Tongue (tissue), 2 donors: Measurements from ENCODE around the gene PRKCB. TPM values are rescaled to one million over a fixed set of nuclear protein-coding genes. Genes with fewer than 3 reads are reported as not detected.

ENCODE experiments used
- DNase-seq: peaks from one replicate; pipeline ENCODE4 v3.0.0-alpha.2; 2015
- total RNA-seq: library from RNA; depleted of rRNA; stranded (reverse); fragments of >200 nt; gene quantifications from one replicate; pipeline ENCODE4 v1.2.3, GENCODE V29; 2014

Gene PRKCB
- total RNA-seq, 1 donor from 2014 or later, result 6.7 TPM

GRCh38 chr16:23866621-23867020 is 30.8 kb downstream of the PRKCB start:
- DNase-seq, result no peak

- DNase-seq, result no peak
These were observed 31.8 kb downstream of the PRKCB start for GRCh38 chr16:23867566-23867965.

- no peak for DNase-seq
These were observed 32.4 kb downstream of the PRKCB start for GRCh38 chr16:23868136-23868535.

GRCh38 chr16:23869052-23869451 is 33.3 kb downstream of the PRKCB start:
- DNase-seq, result no peak

GRCh38 chr16:23871924-23872323 is 36.1 kb downstream of the PRKCB start:
- DNase-seq, result no peak

GRCh38 chr16:23874613-23875294 is 39.0 kb downstream of the PRKCB start:
- no peak for DNase-seq

GRCh38 chr16:23876256-23876896 is 40.6 kb downstream of the PRKCB start:
- no peak for DNase-seq

- no peak for DNase-seq
These were observed 41.6 kb downstream of the PRKCB start for GRCh38 chr16:23877107-23878070.

- DNase-seq, result no peak
These were observed 44.1 kb downstream of the PRKCB start for GRCh38 chr16:23879735-23880373.

- no peak for DNase-seq
These were observed 53.4 kb downstream of the PRKCB start for GRCh38 chr16:23889189-23889588.

GRCh38 chr16:23893986-23894385 is 58.2 kb downstream of the PRKCB start:
- DNase-seq, result no peak

- DNase-seq, result no peak
These were observed 59.3 kb downstream of the PRKCB start for GRCh38 chr16:23895052-23895451.

- no peak for DNase-seq
These were observed 61.3 kb downstream of the PRKCB start for GRCh38 chr16:23896832-23897821.

GRCh38 chr16:23898682-23899430 is 63.1 kb downstream of the PRKCB start:
- DNase-seq, result no peak

- no peak for DNase-seq
These were observed 64.1 kb downstream of the PRKCB start for GRCh38 chr16:23899869-23900268.

- no peak for DNase-seq
These were observed 64.8 kb downstream of the PRKCB start for GRCh38 chr16:23900480-23901177.

GRCh38 chr16:23901178-23902033 is 65.6 kb downstream of the PRKCB start:
- DNase-seq, result no peak

GRCh38 chr16:23902034-23902747 is 66.4 kb downstream of the PRKCB start:
- DNase-seq, result no peak
